ENCODE measurements around the gene FGF13. TPM values are rescaled to one million over a fixed set of nuclear protein-coding genes. Genes with fewer than 3 reads are reported as not detected.

FGF13 gene
- total and polyA plus RNA-seq, 4 donors = 0.51 to 2.2 (median 0.79) TPM

GRCh38 chrX:138745196-138745595, 33.7 kb upstream of the FGF13 start:
- 3% methylated on average over 7 of the region's 7 CpGs for WGBS

More at GRCh38 chrX:138745196-138745595, 33.7 kb upstream of the FGF13 start:
- H3K4me3 ChIP-seq (ENCODE audit: low read depth in 1 of 3, low read length in 3 of 3) = no peak overlapping the region
- no peak overlapping the region for H3K27ac ChIP-seq (ENCODE audit: low read depth in 1 of 2, low read length in 2 of 2)
- no peaks in the 10 kb centered on the region for H3K9me3 ChIP-seq (ENCODE audit: control insufficient read depth in 4 of 4, low read length in 3 of 4)
- no peak for DNase-seq (ENCODE audit: low spot score)
- H3K27me3 ChIP-seq (ENCODE audit: control insufficient read depth in 4 of 4, insufficient read depth in 4 of 4, low read length in 3 of 4) = peaks cover 0 to 3% (median 0%) of the 10 kb centered on the region in 4 donors
- H3K9ac ChIP-seq (ENCODE audit: low read depth in 1 of 2, low read length in 2 of 2) = no peak overlapping the region
- H3K4me1 ChIP-seq (ENCODE audit: control insufficient read depth in 4 of 4, insufficient read depth in 4 of 4, low read length in 3 of 4) = no peaks in the 10 kb centered on the region
- TF ChIP-seq, protein P1, sequence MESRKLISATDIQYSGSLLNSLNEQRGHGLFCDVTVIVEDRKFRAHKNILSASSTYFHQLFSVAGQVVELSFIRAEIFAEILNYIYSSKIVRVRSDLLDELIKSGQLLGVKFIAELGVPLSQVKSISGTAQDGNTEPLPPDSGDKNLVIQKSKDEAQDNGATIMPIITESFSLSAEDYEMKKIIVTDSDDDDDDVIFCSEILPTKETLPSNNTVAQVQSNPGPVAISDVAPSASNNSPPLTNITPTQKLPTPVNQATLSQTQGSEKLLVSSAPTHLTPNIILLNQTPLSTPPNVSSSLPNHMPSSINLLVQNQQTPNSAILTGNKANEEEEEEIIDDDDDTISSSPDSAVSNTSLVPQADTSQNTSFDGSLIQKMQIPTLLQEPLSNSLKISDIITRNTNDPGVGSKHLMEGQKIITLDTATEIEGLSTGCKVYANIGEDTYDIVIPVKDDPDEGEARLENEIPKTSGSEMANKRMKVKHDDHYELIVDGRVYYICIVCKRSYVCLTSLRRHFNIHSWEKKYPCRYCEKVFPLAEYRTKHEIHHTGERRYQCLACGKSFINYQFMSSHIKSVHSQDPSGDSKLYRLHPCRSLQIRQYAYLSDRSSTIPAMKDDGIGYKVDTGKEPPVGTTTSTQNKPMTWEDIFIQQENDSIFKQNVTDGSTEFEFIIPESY (IDR thresholded peaks at IDR 0.05) = no peak
- TF ChIP-seq HNF4G (IDR thresholded peaks at IDR 0.05) = no peak
- peak; percentile 75 to 86 for TF ChIP-seq RAD21 (IDR thresholded peaks at IDR 0.05)
- no peak for TF ChIP-seq NR2F2 (IDR thresholded peaks at IDR 0.05)
- no peak for TF ChIP-seq TAF1 (conservative IDR thresholded peaks at IDR 0.05)
- no peak for TF ChIP-seq YY1 (IDR thresholded peaks at IDR 0.05)
- TF ChIP-seq EGR1 (IDR thresholded peaks at IDR 0.05; ENCODE audit: low read depth in 2 of 2) = no peak
- no peak for TF ChIP-seq SP1 (IDR thresholded peaks at IDR 0.05)
- TF ChIP-seq FOXA2 (IDR thresholded peaks at IDR 0.05) = no peak
- no peak for TF ChIP-seq GABPA (IDR thresholded peaks at IDR 0.05 in 1 of 2, conservative IDR thresholded peaks at IDR 0.05 in 1 of 2)
- no peak for TF ChIP-seq HNF4A (conservative IDR thresholded peaks at IDR 0.05)
- no peak for TF ChIP-seq REST (IDR thresholded peaks at IDR 0.05)
- TF ChIP-seq, protein P2, sequence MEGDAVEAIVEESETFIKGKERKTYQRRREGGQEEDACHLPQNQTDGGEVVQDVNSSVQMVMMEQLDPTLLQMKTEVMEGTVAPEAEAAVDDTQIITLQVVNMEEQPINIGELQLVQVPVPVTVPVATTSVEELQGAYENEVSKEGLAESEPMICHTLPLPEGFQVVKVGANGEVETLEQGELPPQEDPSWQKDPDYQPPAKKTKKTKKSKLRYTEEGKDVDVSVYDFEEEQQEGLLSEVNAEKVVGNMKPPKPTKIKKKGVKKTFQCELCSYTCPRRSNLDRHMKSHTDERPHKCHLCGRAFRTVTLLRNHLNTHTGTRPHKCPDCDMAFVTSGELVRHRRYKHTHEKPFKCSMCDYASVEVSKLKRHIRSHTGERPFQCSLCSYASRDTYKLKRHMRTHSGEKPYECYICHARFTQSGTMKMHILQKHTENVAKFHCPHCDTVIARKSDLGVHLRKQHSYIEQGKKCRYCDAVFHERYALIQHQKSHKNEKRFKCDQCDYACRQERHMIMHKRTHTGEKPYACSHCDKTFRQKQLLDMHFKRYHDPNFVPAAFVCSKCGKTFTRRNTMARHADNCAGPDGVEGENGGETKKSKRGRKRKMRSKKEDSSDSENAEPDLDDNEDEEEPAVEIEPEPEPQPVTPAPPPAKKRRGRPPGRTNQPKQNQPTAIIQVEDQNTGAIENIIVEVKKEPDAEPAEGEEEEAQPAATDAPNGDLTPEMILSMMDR (IDR thresholded peaks at IDR 0.05; ENCODE audit: low read depth, low read length, missing input control) = peak; percentile 65
- no peak for TF ChIP-seq FOXA1 (IDR thresholded peaks at IDR 0.05)
- TF ChIP-seq ATF3 (IDR thresholded peaks at IDR 0.05) = no peak
- TF ChIP-seq MAX (IDR thresholded peaks at IDR 0.05) = no peak
- H3K36me3 ChIP-seq (ENCODE audit: control insufficient read depth in 4 of 4, insufficient read depth in 3 of 4, low read depth in 1 of 4, low read length in 3 of 4) = no peaks in the 10 kb centered on the region

Measured in liver (tissue), 9 donors.